ENCODE data around the gene TSHZ2. TPM values are rescaled to one million over a fixed set of nuclear protein-coding genes. Genes with fewer than 3 reads are reported as not detected.

Gene TSHZ2
- total RNA-seq, 5 donors from 2014 or later (not counting 1 experiment from before 2014, with no cell fraction given) = 20.2 to 42.9 (median 25.8) TPM

GRCh38 chr20:53395188-53395923 lies 423.2 kb downstream of the TSHZ2 start:
- POLR2A ChIA-PET = interaction anchor here in 1 of 2 donors (0.7 kb wide), 1 partner anchor 14 kb away, joined by 6 read pairs; no protein-coding TSS in a partner anchor
- no peak overlapping the region for H3K27ac Mint-ChIP-seq
- Histone ChIP-seq H3K27me3 (replicated peaks in 1 of 2; ENCODE audit: control insufficient read depth in 2 of 2, extremely low read depth in 1 of 2, insufficient read depth in 2 of 2, low read length in 1 of 2) (no peaks in the 10 kb centered on the region), H3K9me3 (no peaks in the 10 kb centered on the region), H3K27ac (ENCODE audit: low read length) (no peak overlapping the region), H3K4me1 (ENCODE audit: control insufficient read depth in 1 of 2, extremely low read depth in 1 of 2, insufficient read depth in 2 of 2, low read length in 2 of 2) (no peaks in the 10 kb centered on the region), H3K36me3 (ENCODE audit: control insufficient read depth in 2 of 2, extremely low read depth in 1 of 2, insufficient read depth in 1 of 2, low read length in 1 of 2) (no peaks in the 10 kb centered on the region), H3K4me3 (ENCODE audit: control insufficient read depth in 1 of 2, extremely low read depth in 1 of 2, low read length in 1 of 2) (no peak overlapping the region)
- 55% methylated on average over 5 of the region's 5 CpGs for WGBS (ENCODE audit: insufficient coverage)
- peaks cover 11 to 24% (median 15%) of the 10 kb centered on the region in 3 donors for H3K4me1 Mint-ChIP-seq
- DNase-seq = no peak
- ATAC-seq (replicated peaks in 1 of 4) = no peak
- peaks cover 3% of the 10 kb centered on the region for H3K36me3 Mint-ChIP-seq
- H3K27me3 Mint-ChIP-seq = peaks cover 0 to 5% of the 10 kb centered on the region in 2 donors
- CTCF ChIA-PET = interaction anchor here in 1 of 2 donors (0.6 kb wide), 1 partner anchor 335 kb away, joined by 4 read pairs; no protein-coding TSS in a partner anchor
- no peaks in the 10 kb centered on the region for H3K9me3 Mint-ChIP-seq
- H3K4me3 Mint-ChIP-seq = no peak overlapping the region

- peaks cover 0 to 2% of the 10 kb centered on the region in 2 donors for H3K27me3 Mint-ChIP-seq
- H3K4me1 Mint-ChIP-seq = peaks cover 26 to 47% (median 37%) of the 10 kb centered on the region in 3 donors
- ChIA-PET CTCF (no interaction called here), POLR2A (no interaction called here)
- no peak overlapping the region for H3K4me3 Mint-ChIP-seq
- ATAC-seq (replicated peaks in 1 of 4) (no peak), DNase-seq (no peak)
- Histone ChIP-seq H3K27ac (ENCODE audit: low read length) (no peak overlapping the region), H3K27me3 (replicated peaks in 1 of 2; ENCODE audit: control insufficient read depth in 2 of 2, extremely low read depth in 1 of 2, insufficient read depth in 2 of 2, low read length in 1 of 2) (no peaks in the 10 kb centered on the region), H3K4me3 (ENCODE audit: control insufficient read depth in 1 of 2, extremely low read depth in 1 of 2, low read length in 1 of 2) (no peak overlapping the region), H3K36me3 (ENCODE audit: control insufficient read depth in 2 of 2, extremely low read depth in 1 of 2, insufficient read depth in 1 of 2, low read length in 1 of 2) (no peaks in the 10 kb centered on the region), H3K4me1 (ENCODE audit: control insufficient read depth in 1 of 2, extremely low read depth in 1 of 2, insufficient read depth in 2 of 2, low read length in 2 of 2) (peaks cover 0 to 6% of the 10 kb centered on the region in 2 experiments), H3K9me3 (no peaks in the 10 kb centered on the region)
- no peak overlapping the region for H3K27ac Mint-ChIP-seq
- WGBS (ENCODE audit: insufficient coverage) = 80% methylated on average over 4 of the region's 7 CpGs
- peaks cover 7% of the 10 kb centered on the region for H3K36me3 Mint-ChIP-seq
- peaks cover 0 to 5% (median 0%) of the 10 kb centered on the region in 3 donors for H3K9me3 Mint-ChIP-seq
Measured at GRCh38 chr20:53399083-53399482, 426.9 kb downstream of the TSHZ2 start.

GRCh38 chr20:53399592-53400335 lies 427.6 kb downstream of the TSHZ2 start:
- no peaks in the 10 kb centered on the region for H3K36me3 ChIP-seq (ENCODE audit: control insufficient read depth in 2 of 2, extremely low read depth in 1 of 2, insufficient read depth in 1 of 2, low read length in 1 of 2)
- H3K9me3 ChIP-seq = no peaks in the 10 kb centered on the region
- peaks cover 0 to 6% of the 10 kb centered on the region in 2 experiments for H3K4me1 ChIP-seq (ENCODE audit: control insufficient read depth in 1 of 2, extremely low read depth in 1 of 2, insufficient read depth in 2 of 2, low read length in 2 of 2)
- no peak overlapping the region for H3K4me3 Mint-ChIP-seq
- ATAC-seq (replicated peaks in 1 of 4) (no peak), DNase-seq (no peak)
- H3K27me3 ChIP-seq (replicated peaks in 1 of 2; ENCODE audit: control insufficient read depth in 2 of 2, extremely low read depth in 1 of 2, insufficient read depth in 2 of 2, low read length in 1 of 2) = no peaks in the 10 kb centered on the region
- WGBS (ENCODE audit: insufficient coverage) = 71% methylated on average over 8 of the region's 9 CpGs
- no peak overlapping the region for H3K27ac ChIP-seq (ENCODE audit: low read length)
- H3K27me3 Mint-ChIP-seq = peaks cover 0 to 2% of the 10 kb centered on the region in 2 donors
- no peak overlapping the region for H3K4me3 ChIP-seq (ENCODE audit: control insufficient read depth in 1 of 2, extremely low read depth in 1 of 2, low read length in 1 of 2)
- peaks cover 0 to 5% (median 0%) of the 10 kb centered on the region in 3 donors for H3K9me3 Mint-ChIP-seq
- peaks cover 25 to 50% (median 36%) of the 10 kb centered on the region in 3 donors for H3K4me1 Mint-ChIP-seq
- H3K27ac Mint-ChIP-seq = no peak overlapping the region
- CTCF ChIA-PET = no interaction called here
- H3K36me3 Mint-ChIP-seq = peaks cover 7% of the 10 kb centered on the region
- POLR2A ChIA-PET = no interaction called here

- Histone ChIP-seq H3K4me1 (ENCODE audit: control insufficient read depth in 1 of 2, extremely low read depth in 1 of 2, insufficient read depth in 2 of 2, low read length in 2 of 2) (peaks cover 0 to 6% of the 10 kb centered on the region in 2 experiments), H3K36me3 (ENCODE audit: control insufficient read depth in 2 of 2, extremely low read depth in 1 of 2, insufficient read depth in 1 of 2, low read length in 1 of 2) (no peaks in the 10 kb centered on the region), H3K27me3 (replicated peaks in 1 of 2; ENCODE audit: control insufficient read depth in 2 of 2, extremely low read depth in 1 of 2, insufficient read depth in 2 of 2, low read length in 1 of 2) (no peaks in the 10 kb centered on the region), H3K4me3 (ENCODE audit: control insufficient read depth in 1 of 2, extremely low read depth in 1 of 2, low read length in 1 of 2) (no peak overlapping the region), H3K9me3 (no peaks in the 10 kb centered on the region), H3K27ac (ENCODE audit: low read length) (no peak overlapping the region)
- ATAC-seq (replicated peaks in 1 of 4) (peak; percentile 90 to 99 (median 94)), DNase-seq (peak in 25 of 35 experiments; percentile 2 to 58 (median 17))
- ChIA-PET POLR2A (no interaction called here), CTCF (interaction anchor here in 1 of 2 donors (0.7 kb wide), 1 partner anchor 1092 kb away, joined by 12 read pairs; no protein-coding TSS in a partner anchor)
- Mint-ChIP-seq H3K9me3 (peaks cover 0 to 5% (median 0%) of the 10 kb centered on the region in 3 donors), H3K4me3 (peak overlapping the region in 2 of 3 donors; percentile 4 to 40), H3K27me3 (no peaks in the 10 kb centered on the region), H3K4me1 (peaks cover 26 to 57% (median 39%) of the 10 kb centered on the region in 3 donors), H3K36me3 (peaks cover 4% of the 10 kb centered on the region), H3K27ac (peak overlapping the region; percentile 37 to 81)
- WGBS (ENCODE audit: insufficient coverage) = 0% methylated on average over 1 of the region's 4 CpGs
Measured at GRCh38 chr20:53402233-53403005, 430.3 kb downstream of the TSHZ2 start.

GRCh38 chr20:53403029-53403428 lies 430.9 kb downstream of the TSHZ2 start:
- CTCF ChIA-PET = no interaction called here
- Mint-ChIP-seq H3K36me3 (peaks cover 4% of the 10 kb centered on the region), H3K4me1 (peaks cover 26 to 57% (median 39%) of the 10 kb centered on the region in 3 donors), H3K27ac (peak overlapping the region in 1 of 2 donors; percentile 81), H3K27me3 (no peaks in the 10 kb centered on the region), H3K9me3 (peaks cover 0 to 5% (median 0%) of the 10 kb centered on the region in 3 donors), H3K4me3 (peak overlapping the region in 1 of 3 donors; percentile 40)
- DNase-seq = no peak
- Histone ChIP-seq H3K27ac (ENCODE audit: low read length) (no peak overlapping the region), H3K27me3 (replicated peaks in 1 of 2; ENCODE audit: control insufficient read depth in 2 of 2, extremely low read depth in 1 of 2, insufficient read depth in 2 of 2, low read length in 1 of 2) (no peaks in the 10 kb centered on the region), H3K4me3 (ENCODE audit: control insufficient read depth in 1 of 2, extremely low read depth in 1 of 2, low read length in 1 of 2) (no peak overlapping the region), H3K4me1 (ENCODE audit: control insufficient read depth in 1 of 2, extremely low read depth in 1 of 2, insufficient read depth in 2 of 2, low read length in 2 of 2) (peaks cover 0 to 6% of the 10 kb centered on the region in 2 experiments), H3K36me3 (ENCODE audit: control insufficient read depth in 2 of 2, extremely low read depth in 1 of 2, insufficient read depth in 1 of 2, low read length in 1 of 2) (no peaks in the 10 kb centered on the region), H3K9me3 (no peaks in the 10 kb centered on the region)
- no CpG with 5 or more reads among the region's 5 CpGs for WGBS (ENCODE audit: insufficient coverage)
- ATAC-seq (replicated peaks in 1 of 4) = no peak
- POLR2A ChIA-PET = no interaction called here

- Histone ChIP-seq H3K4me1 (ENCODE audit: control insufficient read depth in 1 of 2, extremely low read depth in 1 of 2, insufficient read depth in 2 of 2, low read length in 2 of 2) (peaks cover 0 to 6% of the 10 kb centered on the region in 2 experiments), H3K27ac (ENCODE audit: low read length) (no peak overlapping the region), H3K9me3 (no peaks in the 10 kb centered on the region), H3K4me3 (ENCODE audit: control insufficient read depth in 1 of 2, extremely low read depth in 1 of 2, low read length in 1 of 2) (no peak overlapping the region), H3K36me3 (ENCODE audit: control insufficient read depth in 2 of 2, extremely low read depth in 1 of 2, insufficient read depth in 1 of 2, low read length in 1 of 2) (no peaks in the 10 kb centered on the region), H3K27me3 (replicated peaks in 1 of 2; ENCODE audit: control insufficient read depth in 2 of 2, extremely low read depth in 1 of 2, insufficient read depth in 2 of 2, low read length in 1 of 2) (no peaks in the 10 kb centered on the region)
- ChIA-PET POLR2A (no interaction called here), CTCF (no interaction called here)
- DNase-seq (no peak), ATAC-seq (replicated peaks in 1 of 4) (no peak)
- Mint-ChIP-seq H3K27me3 (no peaks in the 10 kb centered on the region), H3K4me3 (no peak overlapping the region), H3K36me3 (peaks cover 5% of the 10 kb centered on the region), H3K9me3 (peaks cover 0 to 5% (median 0%) of the 10 kb centered on the region in 3 donors), H3K4me1 (peaks cover 20 to 43% (median 31%) of the 10 kb centered on the region in 3 donors), H3K27ac (no peak overlapping the region)
- 80% methylated on average over 1 of the region's 3 CpGs for WGBS (ENCODE audit: insufficient coverage)
Measured at GRCh38 chr20:53405139-53405538, 433.0 kb downstream of the TSHZ2 start.

Measured in T-cell (primary cell).